ENCODE data around the gene CRACR2A.

Gene CRACR2A

DNA sequence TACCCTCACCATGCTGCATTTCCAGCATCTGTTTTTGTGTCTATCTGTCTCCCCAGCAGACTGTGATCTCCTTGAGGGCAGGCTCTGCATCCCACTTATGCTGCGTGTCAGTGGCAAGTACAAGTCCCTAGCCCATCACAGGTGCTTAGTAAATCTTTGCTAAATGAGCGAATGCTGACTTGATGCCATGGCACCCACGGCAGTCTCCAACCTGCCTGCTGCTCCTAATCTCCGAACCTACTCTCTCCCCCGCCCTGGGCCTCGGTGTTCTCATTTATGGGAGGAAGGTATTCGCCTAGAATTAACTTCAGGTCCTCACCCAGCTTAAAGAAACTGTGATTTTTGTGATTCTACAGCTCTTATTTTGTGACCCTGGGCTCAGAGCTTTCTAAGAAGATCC, 152.0 kb downstream of the CRACR2A start:
- Histone ChIP-seq H3K9me3 (ENCODE audit: insufficient read depth, low read depth, low read length) (no peaks in the 10 kb centered on the region), H3K4me2 (ENCODE audit: low read length) (no peak overlapping the region)

DNA sequence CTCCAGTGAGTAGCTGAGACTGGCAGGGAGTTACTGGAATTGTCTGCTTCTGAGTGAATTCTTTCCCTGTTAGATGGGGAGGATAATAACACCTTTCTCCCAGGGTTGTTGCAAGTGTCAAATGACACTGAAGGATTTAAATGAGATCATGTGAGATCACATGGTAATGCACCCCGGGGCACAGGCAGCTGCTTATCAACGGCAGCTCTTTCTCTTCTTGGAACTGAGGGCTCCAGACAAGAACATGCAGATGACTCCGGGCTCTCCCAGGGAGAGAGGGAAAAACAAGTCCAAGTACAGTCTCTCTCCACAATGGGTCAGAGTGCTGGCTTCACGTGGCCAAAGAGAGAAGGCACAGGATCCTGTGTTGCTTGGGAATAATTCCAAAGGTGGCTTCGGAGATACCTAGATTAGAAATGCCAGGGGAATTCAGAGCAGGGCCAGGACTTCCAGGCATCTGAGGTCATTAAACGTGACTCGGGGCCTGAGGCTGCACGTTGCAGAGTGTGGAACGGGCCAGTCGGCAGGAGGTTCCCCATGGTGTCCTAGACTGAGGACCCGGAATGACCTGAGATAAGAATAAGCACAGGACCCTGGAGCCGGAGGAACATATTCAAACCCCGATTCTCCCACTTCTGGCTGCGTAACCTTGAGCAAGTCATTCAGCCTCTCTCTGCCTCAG, 152.7 kb downstream of the CRACR2A start:
- H3K9me3 ChIP-seq (ENCODE audit: insufficient read depth, low read depth, low read length), result no peaks in the 10 kb centered on the region
- peaks cover 4% of the 10 kb centered on the region for H3K27me3 ChIP-seq (ENCODE audit: insufficient read depth, low read length)
- H3K14ac ChIP-seq (ENCODE audit: low read length), result no peak overlapping the region
- no peak overlapping the region for H3K23ac ChIP-seq (ENCODE audit: low read length)
- H2AK5ac ChIP-seq (ENCODE audit: low read length), result no peak overlapping the region
- no peak overlapping the region for H3K27ac ChIP-seq (ENCODE audit: low read depth, low read length)
- H3K79me2 ChIP-seq (ENCODE audit: control insufficient read depth, insufficient read depth, low read length, poor library complexity), result no peaks in the 10 kb centered on the region
- no CpG with 5 or more reads among the region's 14 CpGs for WGBS (ENCODE audit: extremely low coverage, insufficient coverage, insufficient read length)
- no peaks in the 10 kb centered on the region for H3K36me3 ChIP-seq (ENCODE audit: control insufficient read depth in 1 of 2, insufficient read depth in 2 of 2, low read length in 2 of 2)
- no peak overlapping the region for H3K9ac ChIP-seq (ENCODE audit: low read length)
- H2BK12ac ChIP-seq (ENCODE audit: low read length), result no peak overlapping the region
- no peak overlapping the region for H4K91ac ChIP-seq (ENCODE audit: low read depth, low read length)
- no peak overlapping the region for H3K18ac ChIP-seq (ENCODE audit: low read length)
- H3K4me2 ChIP-seq (ENCODE audit: low read length), result no peak overlapping the region
- no peak overlapping the region for H3K4me3 ChIP-seq (ENCODE audit: low read depth, low read length)
- H2BK5ac ChIP-seq (ENCODE audit: low read depth, low read length, poor library complexity), result no peak overlapping the region
- H3K79me1 ChIP-seq (ENCODE audit: low read length), result no peaks in the 10 kb centered on the region
- H2AFZ ChIP-seq (ENCODE audit: insufficient read depth, low read length, poor library complexity), result no peak overlapping the region
- peak; percentile 77 to 86 for DNase-seq
- H2BK120ac ChIP-seq (ENCODE audit: insufficient read depth, low read length, poor library complexity), result no peak overlapping the region
- peaks cover 4 to 6% of the 10 kb centered on the region in 2 experiments for H3K4me1 ChIP-seq (ENCODE audit: control insufficient read depth in 1 of 2, insufficient read depth in 2 of 2, low read length in 2 of 2)
- H4K8ac ChIP-seq (ENCODE audit: low read depth, low read length), result no peak overlapping the region
- no peak overlapping the region for H4K12ac ChIP-seq (ENCODE audit: low read depth, low read length)
- H3K4ac ChIP-seq (ENCODE audit: low read depth, low read length), result no peak overlapping the region

More for the DNA sequence above, 152.0 kb downstream of the CRACR2A start:
- Histone ChIP-seq H2BK12ac (ENCODE audit: low read length) (no peak overlapping the region), H3K79me1 (ENCODE audit: low read length) (no peaks in the 10 kb centered on the region), H3K23ac (ENCODE audit: low read length) (no peak overlapping the region), H3K79me2 (ENCODE audit: control insufficient read depth, insufficient read depth, low read length, poor library complexity) (no peaks in the 10 kb centered on the region), H4K12ac (ENCODE audit: low read depth, low read length) (no peak overlapping the region), H3K36me3 (ENCODE audit: control insufficient read depth in 1 of 2, insufficient read depth in 2 of 2, low read length in 2 of 2) (no peaks in the 10 kb centered on the region), H2BK5ac (ENCODE audit: low read depth, low read length, poor library complexity) (no peak overlapping the region), H3K4me1 (ENCODE audit: control insufficient read depth in 1 of 2, insufficient read depth in 2 of 2, low read length in 2 of 2) (peaks cover 4 to 6% of the 10 kb centered on the region in 2 experiments), H3K27ac (ENCODE audit: low read depth, low read length) (no peak overlapping the region), H3K9ac (ENCODE audit: low read length) (no peak overlapping the region), H2AK5ac (ENCODE audit: low read length) (no peak overlapping the region), H4K8ac (ENCODE audit: low read depth, low read length) (no peak overlapping the region), H2AFZ (ENCODE audit: insufficient read depth, low read length, poor library complexity) (no peak overlapping the region), H3K4ac (ENCODE audit: low read depth, low read length) (no peak overlapping the region), H3K4me3 (ENCODE audit: low read depth, low read length) (no peak overlapping the region), H3K27me3 (ENCODE audit: insufficient read depth, low read length) (peaks cover 4% of the 10 kb centered on the region), H4K91ac (ENCODE audit: low read depth, low read length) (no peak overlapping the region), H3K14ac (ENCODE audit: low read length) (no peak overlapping the region), H2BK120ac (ENCODE audit: insufficient read depth, low read length, poor library complexity) (no peak overlapping the region), H3K18ac (ENCODE audit: low read length) (no peak overlapping the region)
- WGBS (ENCODE audit: extremely low coverage, insufficient coverage, insufficient read length), result no CpG with 5 or more reads among the region's 7 CpGs
- no peak for DNase-seq

DNA sequence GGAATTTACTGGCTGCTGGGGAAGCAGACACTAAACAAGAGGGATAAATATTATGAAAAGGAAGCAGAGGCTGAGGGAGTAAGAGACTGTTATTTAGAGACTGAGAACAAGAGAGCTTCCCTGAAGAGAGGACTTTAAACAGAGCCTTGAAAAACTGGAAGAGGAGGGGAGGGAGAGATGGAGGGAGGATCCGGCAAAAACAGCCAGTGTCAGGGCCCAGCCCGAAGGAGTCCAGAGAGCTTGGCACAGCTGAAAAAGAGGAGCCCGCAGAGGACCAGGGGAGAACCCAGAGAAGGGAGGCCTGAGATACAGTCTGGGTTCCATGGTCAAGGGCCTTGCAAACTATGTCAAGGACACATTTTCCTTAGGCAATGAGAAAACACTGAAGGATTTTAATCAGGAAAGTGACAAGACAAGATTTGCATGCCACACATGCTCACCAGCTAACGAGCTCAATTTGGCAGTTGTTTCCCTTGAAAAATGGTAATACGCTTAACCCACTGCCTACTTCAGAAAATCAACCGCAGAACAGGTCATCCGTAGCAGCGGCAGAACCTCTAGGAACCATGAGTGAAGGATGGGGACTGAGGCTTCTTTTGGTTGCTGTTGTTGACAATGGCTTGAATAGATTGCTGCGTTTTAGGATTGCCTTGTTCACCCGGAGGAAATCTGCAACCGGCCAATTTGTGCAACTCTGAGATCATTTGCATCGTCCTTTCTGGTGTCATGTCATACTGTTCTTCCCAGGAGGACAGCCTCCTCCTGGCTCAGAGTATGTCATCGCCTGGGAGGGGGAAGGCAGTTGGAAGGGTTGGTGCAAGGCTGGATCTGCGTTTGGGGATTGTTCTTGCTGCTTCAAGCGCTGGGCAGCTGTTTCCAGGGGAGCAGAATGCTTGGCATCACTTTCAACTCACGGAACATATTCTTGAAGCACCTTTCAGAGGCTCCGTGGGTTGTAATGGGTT, 153.7 kb downstream of the CRACR2A start:
- no peak overlapping the region for H4K91ac ChIP-seq (ENCODE audit: low read depth, low read length)
- no peak overlapping the region for H3K18ac ChIP-seq (ENCODE audit: low read length)
- H3K36me3 ChIP-seq (ENCODE audit: control insufficient read depth in 1 of 2, insufficient read depth in 2 of 2, low read length in 2 of 2), result no peaks in the 10 kb centered on the region
- no peak overlapping the region for H2AFZ ChIP-seq (ENCODE audit: insufficient read depth, low read length, poor library complexity)
- H3K23ac ChIP-seq (ENCODE audit: low read length), result no peak overlapping the region
- no peak overlapping the region for H4K8ac ChIP-seq (ENCODE audit: low read depth, low read length)
- H2BK120ac ChIP-seq (ENCODE audit: insufficient read depth, low read length, poor library complexity), result no peak overlapping the region
- no peaks in the 10 kb centered on the region for H3K9me3 ChIP-seq (ENCODE audit: insufficient read depth, low read depth, low read length)
- H2BK5ac ChIP-seq (ENCODE audit: low read depth, low read length, poor library complexity), result no peak overlapping the region
- H2BK12ac ChIP-seq (ENCODE audit: low read length), result no peak overlapping the region
- WGBS (ENCODE audit: extremely low coverage, insufficient coverage, insufficient read length), result no CpG with 5 or more reads among the region's 17 CpGs
- H3K79me2 ChIP-seq (ENCODE audit: control insufficient read depth, insufficient read depth, low read length, poor library complexity), result no peaks in the 10 kb centered on the region
- no peaks in the 10 kb centered on the region for H3K79me1 ChIP-seq (ENCODE audit: low read length)
- H2AK5ac ChIP-seq (ENCODE audit: low read length), result no peak overlapping the region
- H3K4me3 ChIP-seq (ENCODE audit: low read depth, low read length), result no peak overlapping the region
- H4K12ac ChIP-seq (ENCODE audit: low read depth, low read length), result no peak overlapping the region
- no peak overlapping the region for H3K27ac ChIP-seq (ENCODE audit: low read depth, low read length)
- H3K4me2 ChIP-seq (ENCODE audit: low read length), result no peak overlapping the region
- H3K14ac ChIP-seq (ENCODE audit: low read length), result no peak overlapping the region
- no peak for DNase-seq
- H3K9ac ChIP-seq (ENCODE audit: low read length), result no peak overlapping the region
- peaks cover 2% of the 10 kb centered on the region for H3K27me3 ChIP-seq (ENCODE audit: insufficient read depth, low read length)
- peaks cover 4 to 6% of the 10 kb centered on the region in 2 experiments for H3K4me1 ChIP-seq (ENCODE audit: control insufficient read depth in 1 of 2, insufficient read depth in 2 of 2, low read length in 2 of 2)
- no peak overlapping the region for H3K4ac ChIP-seq (ENCODE audit: low read depth, low read length)

DNA sequence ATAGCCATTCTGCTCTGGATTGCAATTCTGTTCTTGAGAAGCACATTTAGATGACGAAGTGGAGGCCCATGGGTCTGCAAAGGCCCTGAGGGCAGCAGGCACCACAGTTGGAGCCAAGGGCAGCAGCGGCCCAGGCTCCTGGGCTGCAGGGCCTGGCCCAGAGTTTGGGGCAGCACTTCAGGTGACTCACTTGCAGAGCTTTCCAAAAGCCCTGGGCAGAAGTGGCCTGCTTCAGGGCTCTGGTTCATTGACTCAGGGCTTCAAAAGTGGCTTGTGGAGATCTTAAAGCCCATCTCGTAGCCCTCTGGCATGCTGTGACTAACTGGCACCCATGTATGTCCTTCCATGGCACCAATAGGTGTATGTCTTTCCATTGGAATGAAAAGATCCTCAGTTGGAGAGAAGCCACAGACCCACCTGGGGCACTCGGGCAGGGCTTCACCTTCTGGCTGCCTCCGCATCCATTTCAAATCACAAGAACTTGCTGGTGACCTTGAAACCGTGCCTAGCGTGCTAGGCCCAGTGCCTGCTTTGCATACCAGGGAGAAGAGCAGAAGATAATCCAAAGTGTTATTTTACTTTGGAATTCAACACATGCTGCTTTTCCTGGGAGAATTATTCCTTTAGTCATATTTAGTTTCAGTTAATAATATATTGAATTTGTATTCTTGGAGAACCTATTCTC, 155.2 kb downstream of the CRACR2A start:
- no peak overlapping the region for H2BK5ac ChIP-seq (ENCODE audit: low read depth, low read length, poor library complexity)
- H4K91ac ChIP-seq (ENCODE audit: low read depth, low read length), result no peak overlapping the region
- WGBS (ENCODE audit: extremely low coverage, insufficient coverage, insufficient read length), result no CpG with 5 or more reads among the region's 7 CpGs
- no peak overlapping the region for H3K18ac ChIP-seq (ENCODE audit: low read length)
- H2BK120ac ChIP-seq (ENCODE audit: insufficient read depth, low read length, poor library complexity), result no peak overlapping the region
- no peak overlapping the region for H3K14ac ChIP-seq (ENCODE audit: low read length)
- H3K79me2 ChIP-seq (ENCODE audit: control insufficient read depth, insufficient read depth, low read length, poor library complexity), result no peaks in the 10 kb centered on the region
- no peak for DNase-seq
- peaks cover 4 to 6% of the 10 kb centered on the region in 2 experiments for H3K4me1 ChIP-seq (ENCODE audit: control insufficient read depth in 1 of 2, insufficient read depth in 2 of 2, low read length in 2 of 2)
- no peak overlapping the region for H3K9ac ChIP-seq (ENCODE audit: low read length)
- H2AK5ac ChIP-seq (ENCODE audit: low read length), result no peak overlapping the region
- H2AFZ ChIP-seq (ENCODE audit: insufficient read depth, low read length, poor library complexity), result no peak overlapping the region
- no peaks in the 10 kb centered on the region for H3K79me1 ChIP-seq (ENCODE audit: low read length)
- H3K4ac ChIP-seq (ENCODE audit: low read depth, low read length), result no peak overlapping the region
- no peaks in the 10 kb centered on the region for H3K36me3 ChIP-seq (ENCODE audit: control insufficient read depth in 1 of 2, insufficient read depth in 2 of 2, low read length in 2 of 2)
- H3K9me3 ChIP-seq (ENCODE audit: insufficient read depth, low read depth, low read length), result no peaks in the 10 kb centered on the region
- no peak overlapping the region for H4K8ac ChIP-seq (ENCODE audit: low read depth, low read length)
- no peak overlapping the region for H2BK12ac ChIP-seq (ENCODE audit: low read length)
- no peak overlapping the region for H3K27ac ChIP-seq (ENCODE audit: low read depth, low read length)
- no peak overlapping the region for H3K4me3 ChIP-seq (ENCODE audit: low read depth, low read length)
- H4K12ac ChIP-seq (ENCODE audit: low read depth, low read length), result no peak overlapping the region
- peaks cover 2% of the 10 kb centered on the region for H3K27me3 ChIP-seq (ENCODE audit: insufficient read depth, low read length)
- no peak overlapping the region for H3K4me2 ChIP-seq (ENCODE audit: low read length)
- no peak overlapping the region for H3K23ac ChIP-seq (ENCODE audit: low read length)
